ENCODE data around the gene ELL.

Gene ELL

DNA sequence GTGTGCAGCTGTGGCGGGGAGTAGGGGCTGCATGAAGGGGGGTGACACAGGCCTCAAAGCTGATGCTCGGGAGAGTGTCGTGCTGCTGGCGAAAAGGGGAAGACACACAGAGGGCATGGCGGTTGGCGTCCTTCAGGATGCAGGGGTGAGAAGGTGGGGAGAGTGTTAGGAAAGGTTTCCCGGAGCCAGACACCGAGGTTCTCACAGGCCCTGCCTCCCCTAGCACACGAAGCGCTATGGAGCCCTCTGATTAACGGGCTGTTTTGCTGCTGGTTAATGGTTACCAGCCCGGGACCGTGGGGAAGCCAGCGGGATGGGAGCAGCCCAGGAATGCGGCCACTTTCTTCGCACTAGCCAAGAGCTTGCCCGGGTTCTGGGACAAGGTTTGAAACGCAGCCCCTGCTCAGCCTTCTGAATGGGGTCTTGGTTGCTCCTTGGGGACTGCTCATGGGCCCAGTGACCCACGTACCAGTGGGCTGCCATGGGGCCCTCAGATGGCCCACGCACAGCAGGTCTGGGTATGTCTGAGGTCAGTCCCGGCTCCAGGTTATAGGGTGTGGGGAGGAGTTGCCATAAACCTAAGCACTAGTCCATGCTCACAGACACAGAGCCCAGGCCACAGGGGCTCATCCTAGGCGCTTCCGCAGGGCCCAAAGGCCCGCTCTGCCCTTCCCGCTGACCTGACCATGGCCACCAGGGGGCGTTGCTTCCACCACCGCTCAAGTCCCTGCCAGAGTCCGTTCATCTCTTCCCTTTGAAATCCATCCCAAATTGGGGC, 52.6 kb downstream of the ELL start:
- TF ChIP-seq, protein P1, sequence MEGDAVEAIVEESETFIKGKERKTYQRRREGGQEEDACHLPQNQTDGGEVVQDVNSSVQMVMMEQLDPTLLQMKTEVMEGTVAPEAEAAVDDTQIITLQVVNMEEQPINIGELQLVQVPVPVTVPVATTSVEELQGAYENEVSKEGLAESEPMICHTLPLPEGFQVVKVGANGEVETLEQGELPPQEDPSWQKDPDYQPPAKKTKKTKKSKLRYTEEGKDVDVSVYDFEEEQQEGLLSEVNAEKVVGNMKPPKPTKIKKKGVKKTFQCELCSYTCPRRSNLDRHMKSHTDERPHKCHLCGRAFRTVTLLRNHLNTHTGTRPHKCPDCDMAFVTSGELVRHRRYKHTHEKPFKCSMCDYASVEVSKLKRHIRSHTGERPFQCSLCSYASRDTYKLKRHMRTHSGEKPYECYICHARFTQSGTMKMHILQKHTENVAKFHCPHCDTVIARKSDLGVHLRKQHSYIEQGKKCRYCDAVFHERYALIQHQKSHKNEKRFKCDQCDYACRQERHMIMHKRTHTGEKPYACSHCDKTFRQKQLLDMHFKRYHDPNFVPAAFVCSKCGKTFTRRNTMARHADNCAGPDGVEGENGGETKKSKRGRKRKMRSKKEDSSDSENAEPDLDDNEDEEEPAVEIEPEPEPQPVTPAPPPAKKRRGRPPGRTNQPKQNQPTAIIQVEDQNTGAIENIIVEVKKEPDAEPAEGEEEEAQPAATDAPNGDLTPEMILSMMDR (IDR thresholded peaks at IDR 0.05; ENCODE audit: low read depth, low read length, missing control alignments) = peak; percentile 94
- no peak overlapping the region for H3K4me3 ChIP-seq (ENCODE audit: low read depth, low read length)
- DNase-seq = peak; percentile 24
- no peak overlapping the region for H3K27ac ChIP-seq
- H3K27me3 ChIP-seq (replicated peaks) = no peaks in the 10 kb centered on the region
- H3K36me3 ChIP-seq (replicated peaks) = peaks cover 8% of the 10 kb centered on the region
- in situ Hi-C loops (cut with HindIII; ENCODE audit: low pct_ligation_motif_present, low sequenced_read_pairs) = no loop called here

DNA sequence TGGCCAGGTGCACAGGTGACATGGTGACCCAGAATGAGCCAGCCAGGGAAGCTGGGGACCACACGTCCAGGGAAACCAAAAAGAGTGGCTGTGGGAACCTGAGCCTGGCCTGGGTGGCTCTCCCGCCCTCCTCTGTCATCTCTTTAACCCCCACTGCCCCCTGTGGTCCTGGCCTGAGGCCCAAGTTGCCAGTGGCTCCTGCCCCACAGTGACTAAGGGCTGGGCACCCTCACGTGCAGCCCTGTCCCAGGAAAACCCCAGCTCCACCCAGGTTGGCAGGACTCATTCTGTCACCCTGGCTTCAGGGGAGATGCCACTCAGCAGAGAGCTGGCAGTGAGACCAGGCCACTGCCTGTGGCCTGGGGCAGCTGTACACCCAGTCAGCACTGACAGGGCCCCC, 53.4 kb downstream of the ELL start:
- no peak for DNase-seq
- H3K36me3 ChIP-seq (replicated peaks) = peaks cover 8% of the 10 kb centered on the region
- H3K27me3 ChIP-seq (replicated peaks) = no peaks in the 10 kb centered on the region
- TF ChIP-seq, protein P1 (IDR thresholded peaks at IDR 0.05; ENCODE audit: low read depth, low read length, missing control alignments) = no peak
- no peak overlapping the region for H3K4me3 ChIP-seq (ENCODE audit: low read depth, low read length)
- H3K27ac ChIP-seq = no peak overlapping the region
- in situ Hi-C loops (cut with HindIII; ENCODE audit: low pct_ligation_motif_present, low sequenced_read_pairs) = no loop called here

DNA sequence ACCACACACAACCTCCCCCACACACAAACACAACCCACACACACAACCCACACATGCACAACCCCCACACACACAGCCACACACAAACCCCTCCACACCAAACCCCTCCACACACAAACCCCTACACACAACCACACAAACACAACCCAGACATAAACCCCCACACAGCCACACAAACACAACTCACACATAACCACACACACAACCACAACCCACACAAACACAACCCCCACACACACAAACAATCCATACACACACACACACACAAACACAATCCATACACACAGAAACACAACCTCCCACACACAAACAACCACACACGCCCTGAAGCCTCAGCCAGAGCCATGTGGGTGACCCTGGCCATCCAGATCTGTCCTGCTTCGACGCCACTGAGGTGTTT, 53.9 kb downstream of the ELL start:
- Histone ChIP-seq H3K27ac (no peak overlapping the region), H3K36me3 (replicated peaks) (peaks cover 10% of the 10 kb centered on the region), H3K4me3 (ENCODE audit: low read depth, low read length) (no peak overlapping the region), H3K27me3 (replicated peaks) (no peaks in the 10 kb centered on the region)
- in situ Hi-C loops (cut with HindIII; ENCODE audit: low pct_ligation_motif_present, low sequenced_read_pairs) = no loop called here
- DNase-seq = no peak
- TF ChIP-seq, protein P1 (IDR thresholded peaks at IDR 0.05; ENCODE audit: low read depth, low read length, missing control alignments) = no peak

DNA sequence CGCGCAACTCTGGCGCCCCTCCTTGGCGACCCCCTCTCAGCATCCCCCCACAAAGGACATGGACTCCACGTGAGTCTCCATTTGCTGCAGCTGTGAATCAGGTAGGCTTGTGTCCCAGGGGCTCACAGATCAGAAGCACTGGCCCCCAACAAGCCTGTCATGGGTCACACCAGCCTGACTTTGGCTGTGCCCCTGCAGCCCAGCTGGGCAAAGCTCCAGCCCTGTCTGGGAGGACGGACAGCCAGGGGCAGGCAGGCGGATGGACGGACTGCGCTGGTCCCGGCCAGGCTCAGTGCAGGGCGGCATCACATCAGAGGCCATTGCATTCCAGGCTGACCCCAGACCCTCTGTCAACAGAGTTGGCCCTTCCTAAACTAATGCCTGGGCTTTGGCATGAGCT, 55.5 kb downstream of the ELL start:
- H3K27me3 ChIP-seq (replicated peaks) = no peaks in the 10 kb centered on the region
- no peak overlapping the region for H3K27ac ChIP-seq
- no peak for DNase-seq
- peaks cover 14% of the 10 kb centered on the region for H3K36me3 ChIP-seq (replicated peaks)
- no peak overlapping the region for H3K4me3 ChIP-seq (ENCODE audit: low read depth, low read length)
- TF ChIP-seq, protein P1 (IDR thresholded peaks at IDR 0.05; ENCODE audit: low read depth, low read length, missing control alignments) = no peak
- in situ Hi-C loops (cut with HindIII; ENCODE audit: low pct_ligation_motif_present, low sequenced_read_pairs) = no loop called here

DNA sequence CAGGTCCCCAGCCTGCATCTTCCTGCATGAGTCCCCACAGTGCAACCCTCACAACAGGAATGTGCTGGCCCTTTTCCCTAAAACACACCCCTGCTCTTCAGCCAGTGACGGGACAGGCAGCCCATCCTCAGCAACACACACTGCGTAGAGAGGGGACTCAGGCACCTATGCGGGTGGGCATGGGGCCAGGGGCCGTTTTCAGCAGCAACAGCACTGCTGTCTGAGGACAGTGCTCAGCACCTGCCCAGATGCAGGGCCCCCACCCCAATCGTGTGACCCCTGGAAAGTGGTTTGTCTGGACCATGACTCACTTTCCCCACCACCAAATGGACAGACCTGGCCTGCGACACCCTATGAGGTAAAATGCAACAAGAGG, 55.9 kb downstream of the ELL start:
- Histone ChIP-seq H3K36me3 (replicated peaks) (peaks cover 18% of the 10 kb centered on the region), H3K4me3 (ENCODE audit: low read depth, low read length) (no peak overlapping the region), H3K27me3 (replicated peaks) (no peaks in the 10 kb centered on the region), H3K27ac (no peak overlapping the region)
- DNase-seq = no peak
- TF ChIP-seq, protein P1 (IDR thresholded peaks at IDR 0.05; ENCODE audit: low read depth, low read length, missing control alignments) = no peak
- in situ Hi-C loops (cut with HindIII; ENCODE audit: low pct_ligation_motif_present, low sequenced_read_pairs) = no loop called here

All from brain microvascular endothelial cell (primary cell).